Breast epithelium (tissue), 3 donors: ENCODE data around the gene ADAMTS17.

Source experiments
- POLR2A ChIP-seq: fragments of 450-650 bp; IDR thresholded peaks from one replicate; pipeline ENCODE4 v1.6.1; 2016; ENCODE audit warnings: antibody characterized with exemption, mild to moderate bottlenecking, moderate library complexity
- TF ChIP-seq, protein P1 (sequence below), 3 donors: fragments of 450-650 bp; IDR thresholded peaks; one replicate each; pipeline ENCODE4 v1.5.1; 2016 to 2017; ENCODE audit warnings: antibody characterized with exemption in 3 of 3, mild to moderate bottlenecking in 3 of 3, moderate library complexity in 3 of 3

DNA sequence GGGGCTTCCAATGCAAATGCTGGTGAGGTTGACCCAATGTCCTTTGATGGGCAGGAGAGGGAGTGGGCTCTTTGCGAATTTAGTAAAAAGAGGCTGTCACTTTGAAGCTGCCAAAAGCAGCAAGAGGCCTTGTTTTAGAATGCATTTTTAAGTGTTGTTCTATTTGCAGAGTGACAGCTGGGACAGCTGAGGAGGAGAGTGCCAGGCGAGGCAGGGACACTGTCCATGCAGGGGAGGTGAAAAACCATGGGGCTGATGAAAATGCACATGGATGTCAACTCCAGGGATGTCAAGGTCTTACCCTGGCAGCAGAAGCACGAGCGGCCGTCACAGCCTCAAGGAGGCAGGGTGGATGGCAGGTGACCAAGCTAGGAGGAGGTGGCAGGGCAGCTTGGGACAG lies 279.8 kb downstream of the ADAMTS17 start:
- TF ChIP-seq, protein P1, sequence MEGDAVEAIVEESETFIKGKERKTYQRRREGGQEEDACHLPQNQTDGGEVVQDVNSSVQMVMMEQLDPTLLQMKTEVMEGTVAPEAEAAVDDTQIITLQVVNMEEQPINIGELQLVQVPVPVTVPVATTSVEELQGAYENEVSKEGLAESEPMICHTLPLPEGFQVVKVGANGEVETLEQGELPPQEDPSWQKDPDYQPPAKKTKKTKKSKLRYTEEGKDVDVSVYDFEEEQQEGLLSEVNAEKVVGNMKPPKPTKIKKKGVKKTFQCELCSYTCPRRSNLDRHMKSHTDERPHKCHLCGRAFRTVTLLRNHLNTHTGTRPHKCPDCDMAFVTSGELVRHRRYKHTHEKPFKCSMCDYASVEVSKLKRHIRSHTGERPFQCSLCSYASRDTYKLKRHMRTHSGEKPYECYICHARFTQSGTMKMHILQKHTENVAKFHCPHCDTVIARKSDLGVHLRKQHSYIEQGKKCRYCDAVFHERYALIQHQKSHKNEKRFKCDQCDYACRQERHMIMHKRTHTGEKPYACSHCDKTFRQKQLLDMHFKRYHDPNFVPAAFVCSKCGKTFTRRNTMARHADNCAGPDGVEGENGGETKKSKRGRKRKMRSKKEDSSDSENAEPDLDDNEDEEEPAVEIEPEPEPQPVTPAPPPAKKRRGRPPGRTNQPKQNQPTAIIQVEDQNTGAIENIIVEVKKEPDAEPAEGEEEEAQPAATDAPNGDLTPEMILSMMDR (IDR thresholded peaks at IDR 0.05): no peak
- TF ChIP-seq POLR2A: no peak
